ENCODE data around the gene TMEM69. TPM values are rescaled to one million over a fixed set of nuclear protein-coding genes. Genes with fewer than 3 reads are reported as not detected.

TMEM69 gene
- total and polyA plus RNA-seq, 2 of the 13 experiments (the other 11 are each of a cell fraction or from before 2014, with no cell fraction given), result 25.4 to 135 TPM

GRCh38 chr1:45687014-45687753 is 797 bp upstream of the TMEM69 start (continued):
- peak; percentile 3; the same call in 1 of the 2 replicates for TF ChIP-seq PAXIP1 (CRISPR knock-in tag; conservative IDR thresholded peaks at IDR 0.05)
- TF ChIP-seq SIX4 (CRISPR knock-in tag; IDR thresholded peaks at IDR 0.05), result peak; percentile 53; the same call in 1 of the 2 replicates
- TF ChIP-seq AKAP8 (CRISPR knock-in tag; IDR thresholded peaks at IDR 0.05), result no peak
- TF ChIP-seq ZFYVE20 (CRISPR knock-in tag; IDR thresholded peaks at IDR 0.05; ENCODE audit: borderline replicate concordance, low read depth), result no peak
- no peak for TF ChIP-seq ETS1 (CRISPR knock-in tag; IDR thresholded peaks at IDR 0.05)
- TF ChIP-seq CBX1 (IDR thresholded peaks at IDR 0.05; ENCODE audit: low read depth), result peak; percentile 25
- no peak; the same call in 1 of the 2 replicates for TF ChIP-seq ZNF563 (CRISPR knock-in tag; IDR thresholded peaks at IDR 0.05)
- no peak for TF ChIP-seq E2F5 (CRISPR knock-in tag; conservative IDR thresholded peaks at IDR 0.05)
- TF ChIP-seq ZNF546 (CRISPR knock-in tag; conservative IDR thresholded peaks at IDR 0.05), result no peak
- TF ChIP-seq FOXC1 (CRISPR knock-in tag; IDR thresholded peaks at IDR 0.05; ENCODE audit: borderline replicate concordance), result no peak; the same call in 1 of the 2 replicates
- TF ChIP-seq MTERF4 (CRISPR knock-in tag; IDR thresholded peaks at IDR 0.05), result no peak; the same call in 1 of the 2 replicates
- no peak for TF ChIP-seq FUBP1 (CRISPR knock-in tag; IDR thresholded peaks at IDR 0.05; ENCODE audit: borderline replicate concordance)
- peak; percentile 82 for TF ChIP-seq CEBPG (CRISPR knock-in tag; IDR thresholded peaks at IDR 0.05)
- TF ChIP-seq ZNF781 (CRISPR knock-in tag; IDR thresholded peaks at IDR 0.05; ENCODE audit: borderline replicate concordance, not compliant biosample characterization), result peak; percentile 76
- no peak for TF ChIP-seq SATB2 (CRISPR knock-in tag; IDR thresholded peaks at IDR 0.05)

Data from HepG2 (cell line).